Adrenal gland (tissue), 12 donors: ENCODE results near the gene TEX22. TPM values are rescaled to one million over a fixed set of nuclear protein-coding genes. Genes with fewer than 3 reads are reported as not detected.
A peak's percentile ranks its signal among the peaks of the same experiment; 100 is the strongest.

ENCODE experiments used
- DNase-seq, 7 donors: peaks; one replicate each; pipeline ENCODE4 v3.0.0-alpha.2; 2019 to 2020
- H3K27ac ChIP-seq, 5 donors: fragments of 200-600 bp; sonication (generic) in 4 of 5; 1 replicate in 3 of 5; 2 replicates in 2 of 5; pipeline versions ENCODE4 v1.5.1 to v1.8.0; 2016 to 2020; ENCODE audit warnings: mild to moderate bottlenecking in 1 of 5
- H3K27me3 ChIP-seq: fragments of 200-600 bp; 2 replicates; pipeline ENCODE4 v1.8.0; 2021
- H3K36me3 ChIP-seq, 2 donors: fragments of 200-600 bp; replicated peaks in 1 of 2; 1 replicate in 1 of 2; 2 replicates in 1 of 2; pipeline versions ENCODE4 v1.5.1 to v1.8.0; 2018 to 2022
- H3K4me1 ChIP-seq, 2 donors: fragments of 200-600 bp; replicated peaks in 1 of 2; 1 replicate in 1 of 2; 2 replicates in 1 of 2; pipeline versions ENCODE4 v1.5.1 to v1.8.0; 2018 to 2021
- H3K4me3 ChIP-seq, 4 donors: fragments of 200-600 bp; sonication (generic) in 3 of 4; one replicate each; pipeline ENCODE4 v1.5.1; 2016 to 2018
- H3K9me3 ChIP-seq, 3 donors: fragments of 200-600 bp; sonication (generic) in 1 of 3; replicated peaks in 1 of 3; 1 replicate in 2 of 3; 2 replicates in 1 of 3; pipeline versions ENCODE4 v1.5.1 to v1.8.0; 2016 to 2021
- CTCF ChIP-seq, 6 experiments: fragments of 450-650 bp in 4 of 6; fragments of 200-600 bp in 2 of 6; sonication (generic) in 1 of 6; IDR thresholded peaks; 1 replicate in 5 of 6; 2 replicates in 1 of 6; pipeline versions ENCODE4 v1.5.1 to v1.8.0; 2016 to 2021; ENCODE audit warnings: antibody characterized with exemption in 6 of 6, mild to moderate bottlenecking in 2 of 6, moderate library complexity in 1 of 6
- POLR2A ChIP-seq, 2 donors: fragments of 450-650 bp; IDR thresholded peaks; one replicate each; pipeline ENCODE4 v1.6.1; 2017; ENCODE audit warnings: antibody characterized with exemption in 2 of 2, mild to moderate bottlenecking in 2 of 2, moderate library complexity in 1 of 2
- WGBS, 4 donors: extraction: QIAGEN DNeasy Blood & Tissue Kit in 2 of 4; methylation state at CpG; one replicate each; pipeline versions ENCODE4 v1.1.5 to v1.1.7; 2013 to 2017; 5-methylcytosine and 5-hydroxymethylcytosine counted together
- intact Hi-C, 2 donors: fragments of 100-400 bp; cut with DNase I; formaldehyde crosslinking; loops; one replicate each; pipeline versions ENCODE4 v1.14.1 to v1.15.0; 2022 to 2023
- polyA plus RNA-seq, 3 donors: library from polyadenylated mRNA; stranded (reverse); fragments of 200-250 nt in 2 of 3; fragments of 350-450 nt in 1 of 3; fragmentation: Illumina TruSeq in 1 of 3; extraction: RNeasy Lipid Tissue Mini Kit (QIAGEN cat#74804) in 1 of 3; gene quantifications; one replicate each; pipeline ENCODE4 v1.2.3, GENCODE V29; 2013 to 2014
- total RNA-seq, 9 donors: library from RNA; depleted of rRNA in 4 of 9; stranded (reverse); fragments of >200 nt in 4 of 9; fragments of 120-200 nt in 1 of 9; fragmentation: NEBNext Ultra II Directional in 1 of 9; extraction: Animal tissue kit (Norgen Biotek cat#: 25700) in 1 of 9; gene quantifications; one replicate each; pipeline versions ENCODE4 v1.1.0 to v1.2.4, GENCODE V29; 2013 to 2023
- donor health status: healthy with polysubstance abuse.
- donor health status: Bipolar disorder and iron deficiency.
- donor health status: DM: yes; HTN: yes; CAD: no.
- donor health status: DM: no; HTN: no; CAD: no.
- donor health status: DM: no; HTN: no; CAD: no.
- donor health status: DM: yes; HTN: yes; CAD: no.

TEX22 gene
- total and polyA plus RNA-seq, 12 donors: 0.17 to 2.8 (median 0.38) TPM; not detected in 3

DNA sequence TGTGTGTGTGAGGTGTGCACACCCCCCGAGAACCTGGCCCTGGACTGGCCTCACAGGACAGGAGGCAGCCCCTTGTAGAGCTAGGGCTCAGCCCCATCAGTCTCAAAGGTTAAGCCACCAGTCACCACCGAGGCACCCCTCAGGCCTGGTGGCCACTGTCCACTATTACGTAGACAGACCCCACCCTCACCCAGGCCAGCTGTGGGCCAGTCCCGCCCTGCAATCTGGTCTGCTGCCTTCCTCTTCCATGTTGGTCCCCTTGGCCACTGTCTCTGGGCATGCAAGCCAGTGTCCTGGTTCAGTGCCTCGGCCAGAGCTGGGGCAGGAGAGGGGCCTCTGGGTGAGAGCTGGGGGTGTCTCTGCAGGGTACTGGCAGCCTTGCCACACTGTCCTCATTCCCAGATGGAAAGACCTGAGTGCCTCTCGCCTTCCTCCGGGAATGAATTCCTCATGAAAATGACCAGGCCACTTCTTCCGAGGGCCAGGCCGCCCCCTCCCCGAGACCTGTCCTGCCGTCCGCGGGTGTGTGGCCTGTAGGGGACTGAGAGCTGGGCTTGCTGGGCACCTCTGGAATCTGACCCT is 897 bp upstream of the TEX22 start:
- Histone ChIP-seq H3K27me3 (no peaks in the 10 kb centered on the region), H3K9me3 (no peaks in the 10 kb centered on the region), H3K4me1 (peaks cover 17 to 19% of the 10 kb centered on the region in 2 donors), H3K4me3 (peak overlapping the region in 1 of 4 donors; percentile 87), H3K27ac (peak overlapping the region in 3 of 5 donors; percentile 70 to 88 (median 83)), H3K36me3 (no peaks in the 10 kb centered on the region)
- intact Hi-C loops: no loop called here
- no peak for TF ChIP-seq CTCF (IDR thresholded peaks at IDR 0.05)
- TF ChIP-seq POLR2A (IDR thresholded peaks at IDR 0.05): no peak
- 84 to 88% (median 86%) methylated on average over 5 to 13 of the region's 13 CpGs for WGBS, 4 donors
- DNase-seq: peak in 2 of 7 donors; percentile 8 to 25

GRCh38 chr14:105398726-105399465 is 558 bp downstream of the TEX22 start:
- no peak for DNase-seq
- TF ChIP-seq POLR2A (IDR thresholded peaks at IDR 0.05) (no peak), CTCF (IDR thresholded peaks at IDR 0.05) (no peak)
- H3K27ac ChIP-seq: peak overlapping the region in 4 of 5 donors; percentile 53 to 88 (median 76)
- WGBS, 4 donors: 25 to 64% (median 33%) methylated on average over 12 to 41 of the region's 41 CpGs
- H3K36me3 ChIP-seq: no peaks in the 10 kb centered on the region
- H3K9me3 ChIP-seq: no peaks in the 10 kb centered on the region
- intact Hi-C loops: no loop called here
- H3K27me3 ChIP-seq: no peaks in the 10 kb centered on the region
- H3K4me1 ChIP-seq: peaks cover 17 to 19% of the 10 kb centered on the region in 2 donors
- H3K4me3 ChIP-seq: peak overlapping the region; percentile 17 to 87 (median 48)

- Histone ChIP-seq H3K27me3 (no peaks in the 10 kb centered on the region), H3K27ac (no peak overlapping the region)
These were observed 1.1 kb downstream of the TEX22 start for GRCh38 chr14:105399466-105399775.

More at GRCh38 chr14:105399466-105399775, 1.1 kb downstream of the TEX22 start:
- Histone ChIP-seq H3K4me1 (peaks cover 17 to 19% of the 10 kb centered on the region in 2 donors), H3K4me3 (peak overlapping the region in 1 of 4 donors; percentile 87), H3K9me3 (no peaks in the 10 kb centered on the region), H3K36me3 (no peaks in the 10 kb centered on the region)
- TF ChIP-seq CTCF (IDR thresholded peaks at IDR 0.05) (no peak), POLR2A (IDR thresholded peaks at IDR 0.05) (no peak)
- WGBS, 4 donors: 88 to 94% (median 89%) methylated on average over 2 to 8 of the region's 8 CpGs
- DNase-seq: no peak
- intact Hi-C loops: no loop called here
